Endothelial cell of umbilical vein (primary cell): ENCODE results near the gene FAM13C. TPM values are rescaled to one million over a fixed set of nuclear protein-coding genes. Genes with fewer than 3 reads are reported as not detected.

ENCODE experiments used
- BruUV-seq: library from RNA; stranded (reverse); fragments of 400-500 nt; replicated peaks from 2 replicates; lab custom pipeline; 2021; lab: Mats Ljungman, UMichigan
- CTCF ChIA-PET: fragments of 300-600, 350-600 bp; sonication (Branson Sonifier 250); formaldehyde crosslinking; loops from one replicate; lab custom pipeline; 2021; ENCODE audit warnings: antibody characterized with exemption, inconsistent platforms; lab: Charles Lee
- POLR2A ChIA-PET: fragments of 300-600, 350-600 bp; sonication (Branson Sonifier 250); formaldehyde crosslinking; loops from one replicate; lab custom pipeline; 2021; ENCODE audit warnings: antibody characterized with exemption, inconsistent platforms; lab: Charles Lee
- DNase-seq: peaks from one replicate; pipeline ENCODE4 v3.0.0-alpha.2; 2011; ENCODE audit warnings: low read depth, low spot score
- FAIRE-seq: peaks from 2 replicates; lab custom pipeline; 2011; peaks lifted over from hg19 to GRCh38; lab: Jason Lieb, UNC
- H2AFZ ChIP-seq: 2 replicates; pipeline ENCODE4 v1.6.0; 2012; ENCODE audit warnings: low read depth, low read length, control low read depth, inconsistent platforms
- H3K27ac ChIP-seq: 2 replicates; pipeline ENCODE4 v1.5.1; 2011; ENCODE audit warnings: low read depth, mild to moderate bottlenecking, control low read depth, low read length, moderate library complexity; ENCODE audit not compliant: insufficient read depth
- H3K27me3 ChIP-seq, 2 experiments: 2 replicates each; pipeline versions ENCODE4 v1.6.0 to v1.6.1; 2011; ENCODE audit warnings: low read length in 2 of 2, mixed read lengths in 1 of 2; ENCODE audit not compliant: control insufficient read depth in 2 of 2, insufficient read depth in 2 of 2
- H3K36me3 ChIP-seq, 2 experiments: 2 replicates in 1 of 2; 3 replicates in 1 of 2; pipeline ENCODE4 v1.5.1; 2011; ENCODE audit warnings: low read length in 2 of 2, mild to moderate bottlenecking in 1 of 2, moderate library complexity in 1 of 2; ENCODE audit not compliant: control insufficient read depth in 2 of 2, insufficient read depth in 2 of 2; ENCODE audit errors: extremely low read depth in 1 of 2
- H3K4me1 ChIP-seq: 3 replicates; pipeline ENCODE4 v1.5.1; 2011; ENCODE audit warnings: mild to moderate bottlenecking, low read length; ENCODE audit not compliant: control insufficient read depth, insufficient read depth; ENCODE audit errors: extremely low read depth
- H3K4me2 ChIP-seq: 2 replicates; pipeline ENCODE4 v1.6.1; 2011; ENCODE audit warnings: low read length, control low read depth, mixed read lengths; ENCODE audit not compliant: insufficient read depth
- H3K4me3 ChIP-seq, 3 experiments: fragments of 200-600 bp in 1 of 3; sonication (generic), shearing (Covaris generic) in 1 of 3; replicated peaks in 1 of 3; 2 replicates each; pipeline ENCODE4 v1.5.1; 2011 to 2016; ENCODE audit warnings: control low read depth in 3 of 3, low read length in 3 of 3, mild to moderate bottlenecking in 2 of 3, inconsistent platforms in 1 of 3, low read depth in 1 of 3, moderate library complexity in 1 of 3; ENCODE audit not compliant: insufficient read depth in 1 of 3
- H3K79me2 ChIP-seq: 2 replicates; pipeline ENCODE4 v1.6.0; 2012; ENCODE audit warnings: low read length, inconsistent platforms; ENCODE audit not compliant: control insufficient read depth, insufficient read depth
- H3K9ac ChIP-seq: replicated peaks from 2 replicates; pipeline ENCODE3; 2011; ENCODE audit warnings: low read length, control low read depth; ENCODE audit not compliant: insufficient read depth; ENCODE audit errors: extremely low read depth
- H3K9me1 ChIP-seq: replicated peaks from 3 replicates; pipeline ENCODE4 v1.6.0; 2011; ENCODE audit warnings: mild to moderate bottlenecking, low read length; ENCODE audit not compliant: control insufficient read depth, insufficient read depth; ENCODE audit errors: extremely low read depth
- H3K9me3 ChIP-seq: replicated peaks from 2 replicates; pipeline ENCODE4 v1.5.1; 2012; ENCODE audit warnings: low read length, inconsistent platforms; ENCODE audit not compliant: control insufficient read depth, insufficient read depth
- H4K20me1 ChIP-seq: replicated peaks from 2 replicates; pipeline ENCODE3; 2011; ENCODE audit warnings: mild to moderate bottlenecking, low read length; ENCODE audit not compliant: control insufficient read depth, insufficient read depth; ENCODE audit errors: extremely low read depth
- EZH2 ChIP-seq: IDR thresholded peaks from 2 replicates; pipeline ENCODE4 v1.6.1; 2012; ENCODE audit warnings: borderline replicate concordance, low read depth, mild to moderate bottlenecking, moderate library complexity, low read length, inconsistent platforms; ENCODE audit not compliant: severe bottlenecking
- FOS ChIP-seq: IDR thresholded peaks from 2 replicates; pipeline ENCODE4 v1.6.1; 2011; ENCODE audit warnings: mild to moderate bottlenecking, low read length, moderate library complexity, borderline replicate concordance; ENCODE audit not compliant: insufficient read depth
- GATA2 ChIP-seq: IDR thresholded peaks from 2 replicates; pipeline ENCODE4 v1.7.0; 2011; ENCODE audit warnings: low read depth, mild to moderate bottlenecking, moderate library complexity, mixed read lengths, low read length; ENCODE audit not compliant: insufficient read length, insufficient read depth
- JUN ChIP-seq: IDR thresholded peaks from 2 replicates; pipeline ENCODE4 v1.6.1; 2011; ENCODE audit warnings: borderline replicate concordance, low read depth; ENCODE audit not compliant: insufficient read length, insufficient read depth
- MAX ChIP-seq: IDR thresholded peaks from 2 replicates; pipeline ENCODE4 v1.6.1; 2011; ENCODE audit not compliant: insufficient read depth, insufficient read length
- MYC ChIP-seq: IDR thresholded peaks from one replicate; pipeline ENCODE4 v1.6.1; 2011; ENCODE audit warnings: mild to moderate bottlenecking, low read depth, low read length
- POLR2A ChIP-seq: IDR thresholded peaks from 2 replicates; pipeline ENCODE4 v1.6.1; 2012; ENCODE audit warnings: low read depth, mild to moderate bottlenecking, control low read depth, low read length
- POLR2AphosphoS5 ChIP-seq: IDR thresholded peaks from 2 replicates; pipeline ENCODE4 v1.6.1; 2012; ENCODE audit warnings: low read depth, mild to moderate bottlenecking, control low read depth, low read length, moderate library complexity; ENCODE audit not compliant: insufficient read depth
- dilution Hi-C: fragments of 300-500 bp; cut with MboI; formaldehyde crosslinking; loops from one replicate; pipeline ENCODE4 v1.15.0; 2019; ENCODE audit warnings: low sequenced_read_pairs; ENCODE audit not compliant: extremely low pct_ligation_motif_present
- intact Hi-C: fragments of 100-400 bp; cut with micrococcal nuclease; formaldehyde crosslinking; loops from one replicate; pipeline ENCODE4 v1.10.0; 2022
- polyA plus RNA-seq, 4 experiments: library from polyadenylated mRNA; depleted of rRNA in 3 of 4; stranded (reverse) in 3 of 4; unstranded in 1 of 4; fragments of >200 nt; gene quantifications; 2 replicates each; pipeline versions ENCODE4 v1.2.1 to v1.2.3, GENCODE V29; 2011 to 2012; ENCODE audit warnings: missing spikeins in 1 of 4
- total RNA-seq: library from RNA; stranded (reverse); gene quantifications from 2 replicates; pipeline ENCODE4 v1.2.3, GENCODE V29; 2021
- TF ChIP-seq, protein P1 (sequence below), 2 donors: IDR thresholded peaks; 1 replicate in 1 of 2; 2 replicates in 1 of 2; pipeline ENCODE4 v1.5.1; 2011; ENCODE audit warnings: low read length in 2 of 2, mild to moderate bottlenecking in 2 of 2, moderate library complexity in 2 of 2, control low read depth in 1 of 2, inconsistent platforms in 1 of 2, low read depth in 1 of 2; ENCODE audit not compliant: insufficient read depth in 1 of 2; ENCODE audit errors: extremely low read depth in 1 of 2

The FAM13C gene
- total and polyA plus RNA-seq, 2 donors (not counting 3 experiments of a cell fraction or from before 2014, with no cell fraction given): 0.03 TPM; not detected in 1

GRCh38 chr10:59257224-59257623 is 105.1 kb downstream of the FAM13C start:
- H3K27me3 ChIP-seq: no peaks in the 10 kb centered on the region
- no TSS peak for BruUV-seq
- intact Hi-C loops (no loop called here), dilution Hi-C loops (no loop called here)
- TF ChIP-seq POLR2A: no peak
- TF ChIP-seq EZH2: no peak
- TF ChIP-seq, protein P1, sequence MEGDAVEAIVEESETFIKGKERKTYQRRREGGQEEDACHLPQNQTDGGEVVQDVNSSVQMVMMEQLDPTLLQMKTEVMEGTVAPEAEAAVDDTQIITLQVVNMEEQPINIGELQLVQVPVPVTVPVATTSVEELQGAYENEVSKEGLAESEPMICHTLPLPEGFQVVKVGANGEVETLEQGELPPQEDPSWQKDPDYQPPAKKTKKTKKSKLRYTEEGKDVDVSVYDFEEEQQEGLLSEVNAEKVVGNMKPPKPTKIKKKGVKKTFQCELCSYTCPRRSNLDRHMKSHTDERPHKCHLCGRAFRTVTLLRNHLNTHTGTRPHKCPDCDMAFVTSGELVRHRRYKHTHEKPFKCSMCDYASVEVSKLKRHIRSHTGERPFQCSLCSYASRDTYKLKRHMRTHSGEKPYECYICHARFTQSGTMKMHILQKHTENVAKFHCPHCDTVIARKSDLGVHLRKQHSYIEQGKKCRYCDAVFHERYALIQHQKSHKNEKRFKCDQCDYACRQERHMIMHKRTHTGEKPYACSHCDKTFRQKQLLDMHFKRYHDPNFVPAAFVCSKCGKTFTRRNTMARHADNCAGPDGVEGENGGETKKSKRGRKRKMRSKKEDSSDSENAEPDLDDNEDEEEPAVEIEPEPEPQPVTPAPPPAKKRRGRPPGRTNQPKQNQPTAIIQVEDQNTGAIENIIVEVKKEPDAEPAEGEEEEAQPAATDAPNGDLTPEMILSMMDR (IDR thresholded peaks at IDR 0.05; ENCODE audit: extremely low read depth in 1 of 2, insufficient read depth in 1 of 2, low read depth in 1 of 2, low read length in 2 of 2): no peak
- TF ChIP-seq MYC: no peak
- no peak for TF ChIP-seq JUN
- TF ChIP-seq POLR2AphosphoS5: no peak
- no peak for TF ChIP-seq MAX
- no peak for TF ChIP-seq FOS
- no peak for TF ChIP-seq GATA2
- FAIRE-seq (no peak), DNase-seq (no peak)
- H3K79me2 ChIP-seq: no peaks in the 10 kb centered on the region
- ChIA-PET POLR2A (no interaction called here), CTCF (no interaction called here)
- H3K9me1 ChIP-seq: no peaks in the 10 kb centered on the region
- H3K4me2 ChIP-seq: no peak overlapping the region
- H3K9ac ChIP-seq: no peak overlapping the region
- H2AFZ ChIP-seq: no peak overlapping the region
- no peaks in the 10 kb centered on the region for H3K36me3 ChIP-seq
- no peak overlapping the region for H3K27ac ChIP-seq
- H4K20me1 ChIP-seq: no peaks in the 10 kb centered on the region
- no peaks in the 10 kb centered on the region for H3K9me3 ChIP-seq
- no peak overlapping the region for H3K4me3 ChIP-seq
- no peaks in the 10 kb centered on the region for H3K4me1 ChIP-seq
